NCI-H146 treated with DMSO at 0.1 percent for 48 hours (cell line): Measurements from ENCODE around the gene PHF5A.
"Not testable (repeated sequence)": the region's sequence is repeated elsewhere in the genome, so short reads cannot be mapped to it uniquely, and the experiment has no call there.

Experiments used
- DNase-seq: peaks from one replicate; lab custom pipeline; 2025; ENCODE audit not compliant: unreplicated experiment; lab: John Stamatoyannopoulos, UW

The PHF5A gene

GRCh38 chr22:41488076-41488475 lies 19.6 kb upstream of the PHF5A start:
- no peak for DNase-seq

- no peak for DNase-seq
Observed at GRCh38 chr22:41487037-41487935, 18.8 kb upstream of the PHF5A start.

GRCh38 chr22:41485033-41485432 lies 16.5 kb upstream of the PHF5A start:
- no peak for DNase-seq

- no peak for DNase-seq
Observed at GRCh38 chr22:41482319-41482935, 13.9 kb upstream of the PHF5A start.

GRCh38 chr22:41481925-41482318 lies 13.4 kb upstream of the PHF5A start:
- no peak for DNase-seq

GRCh38 chr22:41481131-41481830 lies 12.8 kb upstream of the PHF5A start:
- no peak for DNase-seq

- DNase-seq, result no peak
Observed at GRCh38 chr22:41480397-41480735, 11.9 kb upstream of the PHF5A start.

- DNase-seq, result no peak
Observed at GRCh38 chr22:41479671-41480396, 11.3 kb upstream of the PHF5A start.

- no peak for DNase-seq
Observed at GRCh38 chr22:41478891-41479521, 10.5 kb upstream of the PHF5A start.

- DNase-seq, result no peak
Observed at GRCh38 chr22:41478473-41478872, 10.0 kb upstream of the PHF5A start.

- DNase-seq, result no peak
Observed at GRCh38 chr22:41474872-41475451, 6.5 kb upstream of the PHF5A start.

GRCh38 chr22:41471568-41471967 lies 3.1 kb upstream of the PHF5A start:
- no peak for DNase-seq

GRCh38 chr22:41470886-41471285 lies 2.4 kb upstream of the PHF5A start:
- no peak for DNase-seq

- no peak for DNase-seq
Observed at GRCh38 chr22:41469218-41469851, 843 bp upstream of the PHF5A start.

GRCh38 chr22:41461901-41462300 lies 6.6 kb downstream of the PHF5A start:
- DNase-seq, result no peak

GRCh38 chr22:41460071-41460470 lies 8.4 kb downstream of the PHF5A start:
- not testable (repeated sequence) for DNase-seq

GRCh38 chr22:41459431-41459830 lies 9.1 kb downstream of the PHF5A start:
- no peak for DNase-seq

- DNase-seq, result no peak
Observed at GRCh38 chr22:41458161-41458728, 10.2 kb downstream of the PHF5A start.

- peak; percentile 94 for DNase-seq
Observed at GRCh38 chr22:41448189-41448808, 20.2 kb downstream of the PHF5A start.
